ENCODE results near the gene MST1R.

The MST1R gene

GRCh38 chr3:49841126-49841696 is 62.5 kb downstream of the MST1R start:
- no peak for DNase-seq (ENCODE audit: low read depth in 2 of 2, low spot score in 1 of 2)

- DNase-seq (ENCODE audit: low read depth in 2 of 2, low spot score in 1 of 2): no peak
Measured at GRCh38 chr3:49840388-49840787, 63.3 kb downstream of the MST1R start.

GRCh38 chr3:49839193-49839809 is 64.4 kb downstream of the MST1R start:
- peak; percentile 60 to 72 for DNase-seq (ENCODE audit: low read depth in 2 of 2, low spot score in 1 of 2)

Measured in stimulated activated CD8-positive, alpha-beta memory T cell treated with anti-CD3 and anti-CD28 coated beads, Interleukin-4, amount 100 ng/mL, for 1 hour (primary cell).